ENCODE data around the gene SIDT2. TPM values are rescaled to one million over a fixed set of nuclear protein-coding genes. Genes with fewer than 3 reads are reported as not detected.

The SIDT2 gene
- total and polyA plus RNA-seq, 2 of the 8 experiments (the other 6 are each of a cell fraction or from before 2014, with no cell fraction given) = 18.5 to 21.1 TPM

GRCh38 chr11:117201658-117202305 lies 23.2 kb downstream of the SIDT2 start:
- Histone ChIP-seq H3K79me2 (ENCODE audit: control insufficient read depth in 1 of 2, insufficient read depth in 2 of 2, low read length in 2 of 2) (peaks cover 0 to 14% of the 10 kb centered on the region in 2 experiments; a peak in 1 of 4 replicates), H3K27ac (ENCODE audit: low read depth, low read length) (no peak overlapping the region), H3K27me3 (replicated peaks in 1 of 4; ENCODE audit: control insufficient read depth in 3 of 4, extremely low read depth in 1 of 4, insufficient read depth in 3 of 4, low read length in 3 of 4) (no peaks in the 10 kb centered on the region; a peak in 1 of 7 replicates), H3K18ac (ENCODE audit: extremely low read depth, low read length) (no peak overlapping the region), H3K4me1 (replicated peaks in 1 of 4; ENCODE audit: control insufficient read depth in 3 of 4, insufficient read depth in 4 of 4, low read length in 3 of 4) (peaks cover 7 to 32% (median 28%) of the 10 kb centered on the region in 4 experiments), H2BK120ac (replicated peaks; ENCODE audit: low read depth, low read length) (no peak overlapping the region), H3K36me3 (ENCODE audit: control insufficient read depth in 2 of 4, insufficient read depth in 4 of 4, low read length in 3 of 4) (peaks cover 2 to 8% (median 5%) of the 10 kb centered on the region in 4 experiments; a peak in 3 of 8 replicates), H3K56ac (replicated peaks; ENCODE audit: insufficient read length, low read depth, low read length) (no peak overlapping the region), H2BK15ac (ENCODE audit: low read length) (no peak overlapping the region), H3K4ac (replicated peaks; ENCODE audit: insufficient read length, low read depth, low read length) (no peak overlapping the region), H4K5ac (ENCODE audit: insufficient read length, low read depth, low read length) (no peak overlapping the region), H2BK20ac (ENCODE audit: low read length) (no peak overlapping the region), H2AK5ac (ENCODE audit: low read depth, low read length) (no peak overlapping the region), H3K79me1 (ENCODE audit: low read depth, low read length) (no peaks in the 10 kb centered on the region; the same call in 1 of the 2 replicates), H2BK5ac (ENCODE audit: low read depth, low read length) (peak overlapping the region; percentile 35; the same call in 1 of the 2 replicates), H4K20me1 (replicated peaks in 1 of 2; ENCODE audit: control insufficient read depth in 1 of 2, insufficient read depth in 2 of 2, low read length in 2 of 2) (peaks cover 0 to 2% of the 10 kb centered on the region in 2 experiments), H4K8ac (ENCODE audit: extremely low read depth, insufficient read depth, low read length) (peak overlapping the region; percentile 38; the same call in 1 of the 2 replicates), H3K23me2 (ENCODE audit: low read depth, low read length) (peaks cover 6% of the 10 kb centered on the region; the same call in 1 of the 2 replicates), H3K14ac (ENCODE audit: insufficient read length) (no peak overlapping the region), H2AFZ (ENCODE audit: low read length) (no peak overlapping the region), H3K9ac (replicated peaks in 1 of 4; ENCODE audit: extremely low read depth in 1 of 4, low read depth in 3 of 4, low read length in 3 of 4) (no peak overlapping the region; a peak in 2 of 7 replicates), H2BK12ac (ENCODE audit: low read depth, low read length) (no peak overlapping the region), H3K4me2 (ENCODE audit: insufficient read depth in 1 of 2, low read depth in 2 of 2, low read length in 2 of 2) (peak overlapping the region in 1 of 2 experiments; percentile 67; a peak in 1 of 4 replicates), H3K9me3 (ENCODE audit: insufficient read depth in 2 of 2, low read depth in 1 of 2, low read length in 1 of 2) (no peaks in the 10 kb centered on the region), H3K23ac (ENCODE audit: insufficient read length) (no peak overlapping the region), H3K4me3 (ENCODE audit: extremely low read depth in 1 of 4, insufficient read depth in 2 of 4, low read depth in 3 of 4, low read length in 4 of 4) (no peak overlapping the region), H4K91ac (replicated peaks; ENCODE audit: insufficient read length, low read length) (no peak overlapping the region)
- 91% methylated on average over 12 of the region's 14 CpGs; no CpG with 5 or more reads in 1 of the 2 experiments for WGBS, 2 experiments (ENCODE audit: extremely low coverage in 1 of 2, insufficient coverage in 1 of 2, insufficient read length in 1 of 2, insufficient replicate concordance in 2 of 2, low coverage in 1 of 2, low lambda C conversion rate in 2 of 2, missing lambda C conversion rate in 1 of 2)
- FAIRE-seq (no peak), DNase-seq (ENCODE audit: low read depth in 1 of 2, low spot score in 2 of 2) (no peak)
- ChIA-PET CTCF (ENCODE audit: partially characterized antibody) (interaction anchor here (0.6 to 18.7 kb wide), 5 partner anchors 19 to 458 kb away, joined by 3 to 449 read pairs (median 4); partner anchors contain the start of genes PCSK7, RNF214 and SIDT2), POLR2A (ENCODE audit: partially characterized antibody) (interaction anchor here (0.7 to 10.3 kb wide), 9 partner anchors 10 to 50 kb away, joined by 4 to 153 read pairs (median 9); partner anchors contain the start of genes PCSK7, RNF214 and SIDT2)
- TF ChIP-seq HDAC2 (IDR thresholded peaks at IDR 0.05; ENCODE audit: borderline replicate concordance in 1 of 2, low read depth in 2 of 2, low read length in 2 of 2) (no peak), TAF7 (optimal IDR thresholded peaks at IDR 0.05; ENCODE audit: borderline replicate concordance, low read depth, low read length) (peak; percentile 25), POLR2A (IDR thresholded peaks at IDR 0.05; ENCODE audit: control extremely low read depth in 1 of 2, low read depth in 2 of 2, low read length in 2 of 2) (peak in 1 of 2 experiments; percentile 52; a peak in 2 of 3 replicates)

All from H1 (cell line).